Hematopoietic multipotent progenitor cell (in vitro differentiated cells): Measurements from ENCODE around the gene BTNL3. TPM values are rescaled to one million over a fixed set of nuclear protein-coding genes. Genes with fewer than 3 reads are reported as not detected.
"Not testable (repeated sequence)": the region's sequence is repeated elsewhere in the genome, so short reads cannot be mapped to it uniquely, and the experiment has no call there.

Experiments used
- DNase-seq, 3 donors: peaks; one replicate each; pipeline ENCODE4 v3.0.0-alpha.2; 2011 to 2015; ENCODE audit warnings: low read depth in 2 of 3, low spot score in 2 of 3
- total RNA-seq: library from RNA; depleted of rRNA; stranded (reverse); fragments of >200 nt; gene quantifications from one replicate; pipeline ENCODE4 v1.2.3, GENCODE V29; 2012

Gene BTNL3, protein sequence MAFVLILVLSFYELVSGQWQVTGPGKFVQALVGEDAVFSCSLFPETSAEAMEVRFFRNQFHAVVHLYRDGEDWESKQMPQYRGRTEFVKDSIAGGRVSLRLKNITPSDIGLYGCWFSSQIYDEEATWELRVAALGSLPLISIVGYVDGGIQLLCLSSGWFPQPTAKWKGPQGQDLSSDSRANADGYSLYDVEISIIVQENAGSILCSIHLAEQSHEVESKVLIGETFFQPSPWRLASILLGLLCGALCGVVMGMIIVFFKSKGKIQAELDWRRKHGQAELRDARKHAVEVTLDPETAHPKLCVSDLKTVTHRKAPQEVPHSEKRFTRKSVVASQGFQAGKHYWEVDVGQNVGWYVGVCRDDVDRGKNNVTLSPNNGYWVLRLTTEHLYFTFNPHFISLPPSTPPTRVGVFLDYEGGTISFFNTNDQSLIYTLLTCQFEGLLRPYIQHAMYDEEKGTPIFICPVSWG
- under 0.01 TPM for total RNA-seq

DNA sequence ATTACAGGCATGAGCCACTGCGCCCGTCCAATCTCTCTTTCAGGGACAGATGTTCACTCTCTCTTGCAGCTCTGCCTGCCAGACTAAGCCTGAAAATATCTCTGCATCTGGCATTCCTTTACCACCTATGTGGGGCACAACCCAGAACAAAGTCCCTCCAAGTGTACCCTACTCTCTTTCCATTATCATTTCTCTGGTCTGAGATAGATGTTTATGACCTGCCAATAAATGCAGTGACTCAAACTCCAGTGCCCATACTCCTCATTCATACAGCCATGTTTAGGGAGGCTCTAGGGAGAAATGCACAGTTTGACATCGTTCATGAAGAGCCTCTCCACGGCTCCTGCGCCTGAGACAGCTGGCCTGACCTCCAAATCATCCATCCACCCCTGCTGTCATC is at the start of gene BTNL3:
TSS of gene BTNL3 (plus strand) at position 255 of the 400 bp plus-strand sequence. CDS start 183 bp downstream, outside the sequence.
- no peak for DNase-seq

DNA sequence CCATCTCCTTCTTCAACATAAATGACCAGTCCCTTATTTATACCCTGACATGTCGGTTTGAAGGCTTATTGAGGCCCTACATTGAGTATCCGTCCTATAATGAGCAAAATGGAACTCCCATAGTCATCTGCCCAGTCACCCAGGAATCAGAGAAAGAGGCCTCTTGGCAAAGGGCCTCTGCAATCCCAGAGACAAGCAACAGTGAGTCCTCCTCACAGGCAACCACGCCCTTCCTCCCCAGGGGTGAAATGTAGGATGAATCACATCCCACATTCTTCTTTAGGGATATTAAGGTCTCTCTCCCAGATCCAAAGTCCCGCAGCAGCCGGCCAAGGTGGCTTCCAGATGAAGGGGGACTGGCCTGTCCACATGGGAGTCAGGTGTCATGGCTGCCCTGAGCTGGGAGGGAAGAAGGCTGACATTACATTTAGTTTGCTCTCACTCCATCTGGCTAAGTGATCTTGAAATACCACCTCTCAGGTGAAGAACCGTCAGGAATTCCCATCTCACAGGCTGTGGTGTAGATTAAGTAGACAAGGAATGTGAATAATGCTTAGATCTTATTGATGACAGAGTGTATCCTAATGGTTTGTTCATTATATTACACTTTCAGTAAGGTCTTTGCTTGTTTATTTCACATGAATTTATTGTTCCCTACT is 38.2 kb upstream of the BTNL3 start:
- DNase-seq, result no peak

DNA sequence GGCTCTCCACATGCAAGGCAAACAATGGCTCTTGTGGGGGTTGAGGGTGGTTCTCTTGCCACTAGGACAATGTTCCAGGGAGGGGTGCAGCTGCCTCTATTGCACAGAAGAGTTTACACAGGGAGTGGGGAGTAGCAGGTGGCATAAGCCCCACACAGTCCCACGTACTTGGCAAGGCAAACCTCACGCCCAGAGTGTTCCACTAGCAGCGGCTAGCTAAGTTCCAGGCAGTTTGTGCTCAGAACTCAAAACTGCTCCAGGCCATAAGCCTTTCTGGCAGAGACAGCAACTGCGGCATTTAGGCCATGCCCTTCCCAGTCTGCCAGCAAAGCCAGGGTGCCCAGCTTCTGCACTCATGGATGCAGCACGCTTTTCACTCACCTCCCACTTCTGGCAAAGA is 29.0 kb upstream of the BTNL3 start:
- no peak for DNase-seq

DNA sequence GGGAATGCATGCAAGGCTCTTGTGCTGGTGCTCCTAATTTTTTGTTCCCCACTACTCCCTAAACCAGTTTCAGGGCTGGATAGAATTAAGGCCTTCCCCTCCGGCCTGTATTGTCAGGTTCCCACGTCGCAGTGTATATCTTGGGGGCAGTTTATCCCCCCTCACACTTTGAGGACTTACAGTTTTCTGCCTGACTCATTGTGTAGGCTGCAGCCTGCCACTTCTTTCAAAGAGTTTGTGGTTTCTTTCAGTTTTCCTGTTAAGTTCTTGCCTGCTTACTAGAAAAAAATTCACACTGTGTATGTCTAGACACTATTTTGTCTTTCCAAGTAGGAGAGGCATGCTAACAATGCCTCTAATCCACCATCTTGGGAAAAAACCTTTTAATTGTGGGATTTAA is 28.4 kb upstream of the BTNL3 start:
- no peak for DNase-seq

DNA sequence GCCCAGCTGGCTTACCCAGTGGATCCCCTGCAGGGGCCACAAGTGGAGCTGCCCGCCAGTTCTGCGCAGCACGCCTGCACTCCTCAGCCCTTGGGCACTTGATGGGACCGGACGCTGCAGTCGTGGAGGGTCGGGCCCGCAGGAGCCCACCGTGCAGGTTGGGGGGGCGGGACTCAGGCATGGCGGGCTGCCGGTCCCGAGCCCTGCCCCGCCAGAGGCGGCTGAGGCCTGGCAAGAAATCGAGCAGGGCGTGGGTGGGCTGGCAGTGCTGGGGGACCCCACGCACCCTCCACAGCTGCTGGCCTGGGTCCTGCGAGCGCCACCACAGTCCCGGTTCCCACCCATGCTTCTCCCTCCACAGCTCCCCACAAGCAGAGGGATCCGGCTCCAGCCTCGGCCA is 19.2 kb upstream of the BTNL3 start:
- no peak for DNase-seq

DNA sequence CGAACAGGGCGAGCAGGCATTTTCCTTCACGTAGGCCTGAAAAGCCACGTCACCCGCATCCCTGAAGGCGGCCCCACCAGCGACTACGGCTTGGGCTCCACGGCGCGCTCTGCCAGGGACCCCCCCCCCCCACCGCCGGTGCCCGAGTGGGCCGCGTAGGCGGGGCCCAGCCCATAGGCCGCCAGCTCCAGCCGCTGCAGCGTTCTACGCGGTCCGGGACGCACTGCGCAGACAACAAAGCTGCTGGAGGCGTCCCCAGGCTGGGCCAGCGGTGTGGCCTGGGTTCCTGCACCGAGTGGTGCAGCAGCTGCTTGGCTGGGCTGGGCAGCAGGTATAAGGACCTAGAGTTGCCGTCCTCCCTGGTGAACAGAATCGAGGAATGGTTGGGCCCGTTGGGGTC is 18.3 kb upstream of the BTNL3 start:
- DNase-seq, result no peak

DNA sequence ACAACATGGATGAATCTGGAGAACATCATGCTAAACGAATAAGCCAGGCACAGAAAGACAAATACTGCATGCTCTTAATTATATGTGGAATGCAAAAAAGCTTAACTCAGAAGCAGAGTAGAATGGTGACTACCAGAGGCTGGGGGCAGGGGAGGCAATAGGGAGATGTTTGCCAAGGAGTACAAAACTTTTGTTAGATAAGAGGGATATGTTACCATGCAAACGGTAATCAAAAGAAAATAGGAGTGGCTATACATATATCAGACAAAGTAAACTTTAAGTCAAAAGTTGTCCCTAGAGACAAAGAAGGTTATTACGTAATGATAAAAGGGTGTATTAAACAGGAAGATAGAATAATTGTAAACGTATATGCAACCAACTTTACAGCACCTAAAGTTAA is 17.8 kb upstream of the BTNL3 start:
- DNase-seq, result no peak

DNA sequence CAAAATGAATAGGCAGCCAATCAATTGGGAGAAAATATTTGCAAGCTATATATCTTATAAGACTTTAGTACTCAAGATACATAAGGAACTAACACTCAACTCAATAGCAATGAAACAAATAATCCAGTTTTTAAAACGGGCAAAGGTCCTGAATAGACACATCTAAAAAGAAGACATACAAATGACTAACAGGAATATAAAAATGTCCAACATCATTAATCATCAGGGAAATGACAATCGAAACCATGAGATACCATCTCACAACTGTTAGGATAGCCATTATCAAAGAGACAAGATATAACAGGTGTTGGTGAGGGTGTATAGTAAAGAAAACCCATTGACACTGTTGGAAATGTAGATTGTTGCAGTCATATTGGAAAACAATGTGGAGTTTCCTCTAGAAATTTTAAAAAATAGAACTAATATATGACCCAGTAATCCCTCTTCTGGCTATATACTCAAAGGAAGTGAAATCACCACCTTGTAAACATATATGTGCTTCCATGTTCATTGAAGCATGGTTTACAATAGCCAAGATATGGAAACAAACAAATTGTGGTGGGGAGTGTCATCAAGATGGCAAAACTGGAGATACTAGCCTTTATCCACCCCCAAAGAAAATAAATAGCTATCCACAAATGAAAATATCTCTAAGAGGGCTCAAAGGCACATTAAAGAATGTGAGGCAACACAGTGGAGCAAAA is 13.9 kb upstream of the BTNL3 start:
- DNase-seq, result no peak

DNA sequence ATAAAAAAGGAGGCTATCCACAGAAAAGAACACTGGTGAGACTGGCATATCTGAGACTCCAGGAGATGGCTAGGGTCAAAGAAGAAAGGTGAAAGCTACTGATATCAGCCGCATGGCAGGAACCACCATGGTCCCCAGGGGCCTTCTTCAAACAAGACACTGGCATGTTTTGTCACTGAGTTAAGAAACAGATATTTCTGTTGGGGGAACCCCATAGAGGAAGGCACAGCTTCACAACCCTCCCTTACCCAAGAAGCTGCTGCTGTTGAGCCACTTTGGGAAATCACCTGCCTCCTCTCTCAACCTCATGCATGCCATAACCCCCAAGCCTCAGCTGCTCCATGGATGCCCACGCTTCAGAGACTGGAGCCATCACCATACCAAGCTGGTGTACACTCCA is 13.3 kb upstream of the BTNL3 start:
- DNase-seq, result no peak

DNA sequence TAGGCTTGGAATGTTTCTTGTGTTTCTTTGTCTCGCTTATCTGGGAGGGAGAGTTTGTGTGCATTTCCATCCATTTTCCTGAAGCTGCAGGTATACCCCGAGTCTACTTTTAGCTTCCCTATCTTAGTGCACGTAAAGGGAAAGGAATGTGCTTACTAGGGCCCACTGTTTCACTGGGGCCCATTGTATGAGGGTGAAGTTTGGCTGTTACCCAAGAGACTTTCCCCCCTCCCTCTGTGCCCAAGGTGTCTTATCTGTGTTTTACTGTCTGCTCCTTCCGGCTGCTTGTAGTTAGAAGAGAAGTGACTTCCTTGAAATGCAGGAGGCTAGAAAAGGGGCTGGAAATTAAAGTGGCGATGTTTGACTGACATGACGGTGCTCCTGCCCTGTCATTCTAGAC is 12.1 kb upstream of the BTNL3 start:
- no peak for DNase-seq

DNA sequence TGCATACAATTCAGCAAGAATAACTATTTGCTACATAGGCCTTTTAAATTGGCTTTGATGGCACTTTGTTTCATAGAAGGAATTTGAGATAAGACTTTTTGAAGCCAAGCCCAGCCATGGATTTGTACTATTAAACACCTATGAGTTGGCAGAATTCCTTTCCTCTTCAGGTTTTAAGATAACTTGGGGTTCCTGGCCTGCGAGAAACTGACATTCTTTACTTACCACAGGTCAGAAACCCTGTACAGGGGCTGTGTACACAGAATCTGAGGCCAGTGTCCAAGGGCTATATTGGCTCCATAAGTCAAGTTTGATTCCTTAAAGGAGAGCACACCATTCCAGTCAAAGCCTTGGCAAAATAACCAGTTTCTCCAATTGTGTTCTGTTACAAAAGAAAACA is 10.8 kb upstream of the BTNL3 start:
- DNase-seq, result no peak

DNA sequence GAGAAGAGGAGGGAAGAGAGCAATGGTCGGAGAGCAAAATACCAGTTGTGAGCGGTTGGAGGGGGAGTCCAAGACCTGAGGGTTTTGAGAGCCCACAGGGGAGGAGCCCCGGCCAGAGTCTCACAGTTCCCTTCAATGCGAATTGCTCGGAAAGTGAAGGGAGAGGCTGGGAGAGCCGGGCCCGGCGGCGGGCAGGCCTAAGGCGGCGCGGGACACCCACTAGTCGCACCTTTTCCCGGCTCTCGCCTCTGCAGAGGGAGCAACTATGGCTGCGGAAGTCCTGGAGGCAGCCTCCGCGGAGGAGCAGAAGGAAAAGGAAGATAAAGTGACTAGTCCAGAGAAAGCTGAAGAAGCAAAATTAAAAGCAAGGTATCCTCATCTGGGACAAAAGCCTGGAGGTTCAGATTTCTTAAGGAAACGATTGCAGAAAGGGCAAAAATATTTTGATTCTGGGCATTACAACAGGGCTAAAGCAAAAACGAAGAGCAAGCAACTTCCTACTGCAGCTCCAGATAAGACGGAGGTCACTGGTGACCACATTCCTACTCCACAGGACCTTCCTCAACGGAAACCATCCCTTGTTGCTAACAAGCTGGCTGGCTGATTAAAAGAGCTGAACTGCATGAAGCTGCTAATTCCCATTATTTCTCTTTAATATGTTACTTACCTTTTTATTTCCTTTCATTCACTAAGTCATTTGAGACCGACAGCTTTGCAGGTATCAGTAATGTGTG is 6.5 kb upstream of the BTNL3 start:
- no peak for DNase-seq

DNA sequence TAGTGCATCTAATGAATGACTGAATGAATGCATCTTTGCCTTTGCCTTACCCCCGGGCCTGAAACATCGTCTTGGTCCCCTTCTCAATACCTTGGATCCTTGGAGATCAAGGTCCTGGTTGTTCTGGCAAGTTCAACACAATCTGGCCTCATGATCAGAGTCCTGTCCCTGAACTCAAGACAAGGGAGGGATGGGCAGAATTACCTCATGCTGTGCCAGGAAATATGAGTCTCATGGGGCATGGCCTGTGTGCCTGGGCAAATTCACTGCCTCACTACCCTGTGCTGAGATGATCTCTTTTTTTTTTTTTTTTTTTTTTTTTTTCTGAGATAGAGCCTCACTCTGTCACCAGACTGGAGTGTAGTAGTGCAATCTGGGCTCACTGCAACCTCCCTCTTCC is 630 bp upstream of the BTNL3 start:
- DNase-seq, result no peak

DNA sequence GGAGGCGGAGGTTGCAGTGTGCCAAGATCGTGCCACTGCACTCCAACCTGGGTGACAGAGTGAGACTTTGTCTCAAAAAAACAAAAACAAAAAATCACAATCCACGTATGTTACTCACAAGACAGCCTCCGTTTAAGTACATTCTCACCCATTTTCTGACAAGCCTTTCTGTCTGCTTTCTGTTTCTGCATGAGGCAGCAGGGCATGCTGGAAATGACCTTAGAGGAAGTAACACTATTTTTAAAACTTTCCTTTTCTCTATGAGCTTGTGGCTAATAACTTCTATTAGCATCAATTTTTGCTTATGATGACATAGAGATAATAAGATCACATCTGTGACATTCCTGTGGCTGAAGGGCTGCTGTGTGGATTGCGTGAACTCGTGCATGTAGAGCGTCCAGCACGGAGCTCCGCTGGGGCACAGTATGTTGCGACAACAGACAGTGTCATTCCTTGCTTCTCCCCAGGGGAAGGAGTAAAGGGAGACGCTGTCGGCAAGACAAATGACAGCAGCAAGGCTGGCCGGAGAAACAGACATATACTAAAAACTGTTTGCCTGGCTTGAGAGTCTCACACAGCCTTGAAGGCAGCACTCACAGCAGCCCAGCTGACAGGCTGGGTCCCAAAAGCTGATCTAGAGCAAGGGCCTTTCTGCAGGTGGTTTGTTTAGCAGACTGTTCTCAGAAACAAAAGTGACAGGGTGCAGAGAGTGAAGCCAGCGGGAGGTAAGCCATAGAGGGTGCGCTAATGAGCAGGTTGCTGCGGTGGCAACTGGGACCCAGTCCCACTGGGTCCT is 1.6 kb downstream of the BTNL3 start:
- DNase-seq, result no peak

DNA sequence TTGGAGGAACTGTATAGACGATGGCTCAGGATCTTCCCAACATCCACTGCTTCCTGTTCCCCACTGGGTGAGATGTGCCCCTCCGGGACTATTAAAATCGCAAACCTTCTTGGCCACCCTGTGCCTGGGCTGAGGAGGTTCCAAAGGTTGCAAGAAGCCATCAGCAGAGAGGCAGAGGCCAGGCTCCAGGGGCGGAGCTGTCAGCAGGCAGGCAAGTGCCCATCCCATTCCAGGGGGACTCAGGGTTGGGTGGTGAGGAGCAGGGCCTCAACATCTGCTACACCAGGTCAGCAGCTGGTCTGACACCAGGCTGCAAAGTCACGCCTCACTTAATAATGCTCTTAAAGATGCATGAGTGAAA is 2.2 kb downstream of the BTNL3 start:
- DNase-seq, result no peak

DNA sequence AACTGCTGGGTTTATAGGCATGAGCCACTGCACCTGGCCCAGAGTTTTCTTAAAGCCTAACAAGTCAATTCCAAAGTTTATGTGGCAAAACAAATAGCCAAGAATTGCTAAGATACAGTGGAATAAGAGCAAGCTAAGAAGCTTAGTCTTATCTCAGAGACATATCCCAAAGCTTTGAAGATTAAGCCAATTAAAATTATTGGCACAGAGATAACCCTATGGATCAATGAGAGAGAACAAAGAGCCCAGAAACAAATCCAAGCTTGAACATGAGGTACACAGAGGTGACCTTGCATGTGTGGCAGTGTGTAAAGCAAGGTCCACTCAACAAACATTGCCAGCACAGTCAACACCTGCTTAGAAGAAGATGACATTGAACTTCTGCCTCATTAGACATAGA is 13.3 kb downstream of the BTNL3 start:
- DNase-seq, result no peak

DNA sequence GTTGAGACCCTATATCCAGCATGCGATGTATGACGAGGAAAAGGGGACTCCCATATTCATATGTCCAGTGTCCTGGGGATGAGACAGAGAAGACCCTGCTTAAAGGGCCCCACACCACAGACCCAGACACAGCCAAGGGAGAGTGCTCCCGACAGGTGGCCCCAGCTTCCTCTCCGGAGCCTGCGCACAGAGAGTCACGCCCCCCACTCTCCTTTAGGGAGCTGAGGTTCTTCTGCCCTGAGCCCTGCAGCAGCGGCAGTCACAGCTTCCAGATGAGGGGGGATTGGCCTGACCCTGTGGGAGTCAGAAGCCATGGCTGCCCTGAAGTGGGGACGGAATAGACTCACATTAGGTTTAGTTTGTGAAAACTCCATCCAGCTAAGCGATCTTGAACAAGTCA is 17.1 kb downstream of the BTNL3 start:
- no peak for DNase-seq

DNA sequence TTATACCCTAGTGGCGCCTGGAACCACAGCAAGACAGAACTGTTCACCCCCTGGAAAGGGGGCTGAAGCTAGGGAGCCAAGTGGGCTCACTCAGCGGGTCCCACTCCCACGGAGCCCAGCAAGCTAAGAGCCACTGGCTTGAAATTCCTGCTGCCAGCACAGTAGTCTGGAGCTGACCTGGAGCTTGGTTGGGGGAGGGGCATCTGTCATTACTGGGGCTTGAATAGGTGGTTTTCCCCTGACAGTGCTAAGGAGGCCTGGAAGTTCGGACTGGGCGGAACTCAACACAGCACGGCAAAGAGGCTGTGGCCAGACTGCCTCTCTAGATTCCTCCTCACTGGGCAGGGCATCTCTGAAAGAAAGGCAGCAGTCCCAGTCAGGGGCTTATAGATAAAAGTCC is 19.5 kb downstream of the BTNL3 start:
- no peak for DNase-seq

DNA sequence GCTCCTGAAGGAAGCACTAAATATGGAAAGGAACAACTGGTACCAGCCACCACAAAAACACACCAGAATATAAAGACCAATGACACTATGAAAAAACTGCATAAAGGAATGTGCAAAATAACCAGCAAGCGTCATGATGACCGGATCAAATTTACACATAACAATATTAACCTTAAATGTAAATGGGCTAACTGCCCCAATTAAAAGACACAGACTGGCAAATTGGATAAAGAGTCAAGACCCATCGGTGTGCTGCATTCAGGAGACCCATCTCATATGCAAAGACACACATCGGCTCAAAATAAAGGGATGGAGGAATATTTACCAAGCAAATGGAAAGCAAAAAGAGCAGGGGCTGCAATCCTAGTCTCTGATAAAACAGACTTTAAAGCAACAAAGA is 21.4 kb downstream of the BTNL3 start:
- not testable (repeated sequence) for DNase-seq

DNA sequence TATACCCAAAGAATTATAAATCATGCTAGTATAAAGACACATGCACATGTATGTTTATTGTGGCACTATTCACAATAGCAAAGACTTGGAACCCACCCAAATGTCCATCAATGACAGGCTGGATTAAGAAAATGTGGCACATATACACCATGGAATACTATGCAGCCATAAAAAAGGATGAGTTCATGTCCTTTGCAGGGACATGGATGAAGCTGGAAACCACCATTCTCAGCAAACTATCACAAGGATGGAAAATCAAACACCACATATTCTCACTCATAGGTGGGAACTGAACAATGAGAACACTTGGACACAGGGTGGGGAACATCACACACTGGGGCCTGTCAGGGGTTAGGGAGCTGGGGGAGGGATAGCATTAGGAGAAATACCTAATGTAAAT is 26.0 kb downstream of the BTNL3 start:
- DNase-seq, result not testable (repeated sequence)
